ENCODE data around the gene USP38. TPM values are rescaled to one million over a fixed set of nuclear protein-coding genes. Genes with fewer than 3 reads are reported as not detected.

Gene USP38
- total RNA-seq, 3 donors from 2014 or later: 38.4 to 50.6 (median 43.8) TPM

GRCh38 chr4:143186212-143186611, 1.5 kb downstream of the USP38 start:
- no peak for ATAC-seq
- H3K4me1 ChIP-seq (ENCODE audit: low read depth): peaks cover 24% of the 10 kb centered on the region
- TF ChIP-seq CTCF (IDR thresholded peaks at IDR 0.05): no peak

GRCh38 chr4:143186649-143187048, 1.9 kb downstream of the USP38 start:
- no peak for TF ChIP-seq CTCF (IDR thresholded peaks at IDR 0.05)
- H3K9me3 ChIP-seq: no peaks in the 10 kb centered on the region
- no peak overlapping the region for H3K4me3 ChIP-seq
- no peak for ATAC-seq
- H3K4me1 ChIP-seq (ENCODE audit: low read depth): peaks cover 24% of the 10 kb centered on the region
- DNase-seq: no peak
- intact Hi-C loops (cut with DNase I, micrococcal nuclease): no loop called here
- H3K36me3 ChIP-seq (ENCODE audit: low read depth): no peaks in the 10 kb centered on the region

More at GRCh38 chr4:143186212-143186611, 1.5 kb downstream of the USP38 start:
- no peak for DNase-seq
- peak overlapping the region; percentile 74 for H3K4me3 ChIP-seq
- intact Hi-C loops (cut with DNase I, micrococcal nuclease): no loop called here
- H3K9me3 ChIP-seq: no peaks in the 10 kb centered on the region
- H3K36me3 ChIP-seq (ENCODE audit: low read depth): no peaks in the 10 kb centered on the region

GRCh38 chr4:143188136-143189088, 3.7 kb downstream of the USP38 start:
- intact Hi-C loops (cut with DNase I, micrococcal nuclease): no loop called here
- Histone ChIP-seq H3K4me3 (no peak overlapping the region), H3K9me3 (no peaks in the 10 kb centered on the region), H3K36me3 (ENCODE audit: low read depth) (no peaks in the 10 kb centered on the region), H3K4me1 (ENCODE audit: low read depth) (peaks cover 23% of the 10 kb centered on the region)
- no peak for DNase-seq
- no peak for TF ChIP-seq CTCF (IDR thresholded peaks at IDR 0.05)
- no peak for ATAC-seq

- DNase-seq (no peak), ATAC-seq (no peak)
- TF ChIP-seq CTCF (IDR thresholded peaks at IDR 0.05): no peak
- intact Hi-C loops (cut with DNase I, micrococcal nuclease): no loop called here
- no peaks in the 10 kb centered on the region for H3K9me3 ChIP-seq
- peaks cover 21% of the 10 kb centered on the region for H3K4me1 ChIP-seq (ENCODE audit: low read depth)
- H3K36me3 ChIP-seq (ENCODE audit: low read depth): no peaks in the 10 kb centered on the region
- no peak overlapping the region for H3K4me3 ChIP-seq
Observed at GRCh38 chr4:143189528-143189927, 4.8 kb downstream of the USP38 start.

GRCh38 chr4:143195581-143195980, 10.9 kb downstream of the USP38 start:
- intact Hi-C loops (cut with DNase I, micrococcal nuclease): no loop called here
- Histone ChIP-seq H3K36me3 (ENCODE audit: low read depth) (peaks cover 13% of the 10 kb centered on the region), H3K9me3 (no peaks in the 10 kb centered on the region), H3K4me1 (ENCODE audit: low read depth) (no peaks in the 10 kb centered on the region), H3K4me3 (no peak overlapping the region)
- no peak for TF ChIP-seq CTCF (IDR thresholded peaks at IDR 0.05)
- no peak for DNase-seq
- ATAC-seq: no peak
